Upper lobe of right lung (tissue), 1 donor: Measurements from ENCODE around the gene NGEF. TPM values are rescaled to one million over a fixed set of nuclear protein-coding genes. Genes with fewer than 3 reads are reported as not detected.

Source experiments
- ATAC-seq: fragments of 200-7000 bp; cut with Tn5 transposase; one replicate; pipeline ENCODE4 v1.9.1; 2020; ENCODE audit warnings: mild to moderate bottlenecking, moderate library complexity
- DNase-seq: peaks from one replicate; pipeline ENCODE4 v3.0.0-alpha.2; 2020
- H3K27ac ChIP-seq: fragments of 200-600 bp; one replicate; pipeline ENCODE4 v1.8.0; 2022
- H3K27me3 ChIP-seq: fragments of 200-600 bp; one replicate; pipeline ENCODE4 v1.8.0; 2022; ENCODE audit warnings: mild to moderate bottlenecking
- H3K36me3 ChIP-seq: fragments of 200-600 bp; one replicate; pipeline ENCODE4 v1.8.0; 2022
- H3K4me1 ChIP-seq: fragments of 200-600 bp; one replicate; pipeline ENCODE4 v1.8.0; 2022
- H3K4me3 ChIP-seq: fragments of 200-600 bp; one replicate; pipeline ENCODE4 v1.8.0; 2022; ENCODE audit warnings: mild to moderate bottlenecking
- H3K9me3 ChIP-seq: fragments of 200-600 bp; one replicate; pipeline ENCODE4 v1.8.0; 2022
- CTCF ChIP-seq: fragments of 200-600 bp; IDR thresholded peaks from one replicate; pipeline ENCODE4 v1.8.0; 2022; ENCODE audit warnings: antibody characterized with exemption
- intact Hi-C: fragments of 100-400 bp; cut with DNase I; formaldehyde crosslinking; loops from one replicate; pipeline ENCODE4 v1.11.0; 2022
- total RNA-seq: library from RNA; stranded (reverse); fragmentation: NEBNext Ultra II Directional; extraction: Animal tissue kit (Norgen Biotek cat#: 25700); gene quantifications from one replicate; pipeline ENCODE4 v1.2.1, GENCODE V29; 2021
- donor health status: DM: no; HTN: yes; CAD: no; lungs with severe emphysema.

The NGEF gene
- total RNA-seq, 1 donor from 2014 or later, result not detected

- Histone ChIP-seq H3K27ac (no peak overlapping the region), H3K27me3 (no peaks in the 10 kb centered on the region), H3K4me1 (peaks cover 22% of the 10 kb centered on the region), H3K36me3 (peaks cover 74% of the 10 kb centered on the region), H3K4me3 (no peak overlapping the region), H3K9me3 (no peaks in the 10 kb centered on the region)
- intact Hi-C loops, result loop anchor here (10.0 kb wide), 1 partner anchor 415 kb away; the partner anchor contains the start of gene ATG16L1
- peak; percentile 81 for ATAC-seq
- DNase-seq, result no peak
- TF ChIP-seq CTCF, result no peak
Measured at GRCh38 chr2:232839411-232840079, 173.5 kb downstream of the NGEF start.

- H3K27ac ChIP-seq, result peak overlapping the region; percentile 39
Measured at GRCh38 chr2:232838406-232838874, 174.6 kb downstream of the NGEF start.

GRCh38 chr2:232836934-232837333 lies 176.1 kb downstream of the NGEF start:
- intact Hi-C loops, result no loop called here
- no peaks in the 10 kb centered on the region for H3K9me3 ChIP-seq
- peaks cover 80% of the 10 kb centered on the region for H3K36me3 ChIP-seq
- no peak overlapping the region for H3K27ac ChIP-seq
- no peak overlapping the region for H3K4me3 ChIP-seq
- DNase-seq (no peak), ATAC-seq (no peak)
- TF ChIP-seq CTCF, result no peak
- H3K27me3 ChIP-seq, result no peaks in the 10 kb centered on the region
- H3K4me1 ChIP-seq, result peaks cover 22% of the 10 kb centered on the region

More at GRCh38 chr2:232838406-232838874, 174.6 kb downstream of the NGEF start:
- Histone ChIP-seq H3K9me3 (no peaks in the 10 kb centered on the region), H3K4me1 (peaks cover 22% of the 10 kb centered on the region), H3K27me3 (no peaks in the 10 kb centered on the region), H3K36me3 (peaks cover 74% of the 10 kb centered on the region), H3K4me3 (no peak overlapping the region)
- no peak for TF ChIP-seq CTCF
- ATAC-seq (peak; percentile 40), DNase-seq (no peak)
- intact Hi-C loops, result no loop called here

GRCh38 chr2:232835687-232836208 lies 177.3 kb downstream of the NGEF start:
- Histone ChIP-seq H3K4me1 (peaks cover 22% of the 10 kb centered on the region), H3K36me3 (peaks cover 78% of the 10 kb centered on the region), H3K4me3 (no peak overlapping the region), H3K27me3 (no peaks in the 10 kb centered on the region), H3K9me3 (no peaks in the 10 kb centered on the region), H3K27ac (no peak overlapping the region)
- intact Hi-C loops, result no loop called here
- DNase-seq (no peak), ATAC-seq (no peak)
- TF ChIP-seq CTCF, result no peak

GRCh38 chr2:232833830-232834229 lies 179.2 kb downstream of the NGEF start:
- no peaks in the 10 kb centered on the region for H3K9me3 ChIP-seq
- TF ChIP-seq CTCF, result no peak
- no peaks in the 10 kb centered on the region for H3K27me3 ChIP-seq
- H3K27ac ChIP-seq, result no peak overlapping the region
- DNase-seq (no peak), ATAC-seq (no peak)
- H3K4me1 ChIP-seq, result peaks cover 12% of the 10 kb centered on the region
- no peak overlapping the region for H3K4me3 ChIP-seq
- intact Hi-C loops, result no loop called here
- H3K36me3 ChIP-seq, result peaks cover 84% of the 10 kb centered on the region
